ENCODE results near the gene KCTD6.

DNA sequence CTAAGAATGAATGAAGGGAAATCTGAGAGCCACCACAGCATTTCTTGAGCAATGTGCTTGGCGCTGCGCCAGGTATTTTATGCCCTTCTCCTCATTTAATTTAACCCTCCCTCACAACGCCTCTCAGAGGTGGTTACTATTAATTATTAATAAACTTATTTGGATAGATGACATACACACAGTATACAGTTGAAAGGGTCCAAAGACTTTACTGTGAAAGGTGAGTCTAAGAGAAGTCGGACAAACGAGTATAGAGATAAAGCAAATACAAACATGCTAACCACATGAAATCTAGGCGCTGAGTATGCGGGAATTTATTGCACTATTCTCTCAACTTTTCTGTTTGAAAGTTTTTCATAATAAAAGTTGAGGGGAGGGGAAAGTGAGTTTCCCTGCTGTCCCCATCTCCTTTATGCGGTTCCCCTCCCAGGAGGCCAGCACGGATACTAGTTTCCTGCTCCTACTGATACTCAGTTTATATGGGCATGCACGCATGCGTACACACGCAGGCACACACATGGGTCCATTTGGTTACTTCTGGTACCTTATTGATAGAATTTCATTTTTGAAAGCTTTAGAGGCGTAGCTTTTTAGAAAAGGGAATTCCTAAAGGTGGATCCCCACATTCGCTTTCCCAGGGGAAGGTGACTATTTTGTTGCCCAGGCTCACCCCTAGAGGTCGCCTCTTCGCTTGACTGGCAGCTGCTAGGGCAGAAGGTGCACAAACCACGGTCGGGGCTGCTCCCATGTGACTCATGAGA, 28.5 kb upstream of the KCTD6 start:
- TF ChIP-seq CTCF (IDR thresholded peaks at IDR 0.05) (peak in 5 of 7 experiments; percentile 59 to 77 (median 61)), POLR2A (IDR thresholded peaks at IDR 0.05) (no peak)
